Coronary artery (tissue), 2 donors: ENCODE results near the gene SYCE3.
A peak's percentile ranks its signal among the peaks of the same experiment; 100 is the strongest.

Source experiments
- DNase-seq: peaks from one replicate; pipeline ENCODE4 v3.0.0-alpha.2; 2017; ENCODE audit warnings: low spot score
- H3K27ac ChIP-seq, 2 donors: fragments of 200-600 bp; sonication (generic); one replicate each; pipeline ENCODE4 v1.5.1; 2016 to 2019
- H3K4me3 ChIP-seq: fragments of 200-600 bp; sonication (generic); 2 replicates; pipeline ENCODE4 v1.5.1; 2016; ENCODE audit warnings: mild to moderate bottlenecking, moderate library complexity
- TF ChIP-seq, protein P1 (sequence below): fragments of 200-600 bp; sonication (generic); IDR thresholded peaks from one replicate; pipeline ENCODE4 v1.5.1; 2019; ENCODE audit warnings: antibody characterized with exemption

SYCE3 gene

DNA sequence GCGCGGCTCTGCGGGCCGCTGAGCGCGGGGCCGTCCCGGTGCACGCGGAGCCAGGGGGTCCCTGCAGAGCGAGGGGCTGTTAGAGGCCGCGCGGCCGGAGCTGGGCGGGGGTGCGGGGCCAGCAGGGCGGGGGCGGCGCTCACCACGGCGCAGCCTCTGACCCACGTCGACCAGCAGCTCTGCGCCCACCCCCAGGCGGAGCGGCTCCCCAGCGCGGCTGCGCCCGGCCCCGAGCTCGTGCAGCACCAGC, 36.9 kb downstream of the SYCE3 start:
- peak overlapping the region; percentile 86 for H3K4me3 ChIP-seq
- no peak for DNase-seq

DNA sequence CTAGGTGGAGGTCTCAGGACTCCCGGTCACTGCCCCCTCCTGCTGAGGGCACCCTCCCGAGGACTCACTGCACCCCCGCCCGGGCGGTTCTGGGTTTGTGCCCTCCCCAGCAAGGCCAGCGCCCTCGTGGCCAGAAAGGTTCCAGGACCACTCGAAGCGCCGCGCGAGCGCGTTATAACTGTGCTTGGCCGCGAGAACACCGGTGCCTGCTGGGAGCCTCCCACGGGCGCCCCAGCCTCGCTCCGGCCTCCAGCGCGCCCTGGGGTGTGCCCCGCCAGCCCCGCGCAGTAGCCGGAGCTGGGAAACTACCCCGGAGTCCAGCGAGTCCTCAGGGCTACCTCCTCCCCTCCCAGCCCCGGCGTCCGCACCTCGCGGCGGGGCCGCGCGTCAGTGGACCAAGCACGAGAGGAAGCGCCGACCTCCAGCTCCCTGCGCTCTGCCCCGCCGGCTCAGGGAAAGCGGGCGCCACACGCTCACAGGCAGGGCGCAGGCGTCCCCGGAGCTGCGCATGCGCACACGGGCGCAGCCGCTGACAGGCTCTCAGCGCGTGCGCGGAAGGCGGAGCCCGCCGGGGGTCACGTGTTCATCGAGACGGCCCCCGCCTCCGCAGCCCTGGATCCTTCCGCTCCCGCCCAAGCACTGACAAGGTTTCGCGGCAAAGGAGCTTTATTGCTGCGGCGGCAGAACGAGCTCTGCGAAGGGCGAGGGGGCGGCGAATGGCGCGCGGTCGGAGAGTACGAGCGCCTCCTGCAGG, 37.4 kb downstream of the SYCE3 start, which contains the start of gene SCO2:
Gene SCO2 (minus strand): TSS at position 495 of the 754 bp plus-strand sequence. CDS start 1,187 bp downstream, outside the sequence.
- Histone ChIP-seq H3K27ac (peak within 1 kb of the TSS; percentile 64 to 95), H3K4me3 (peak within 1 kb of the TSS; percentile 86)
- DNase-seq: peak; percentile 95
- TF ChIP-seq, protein P1, sequence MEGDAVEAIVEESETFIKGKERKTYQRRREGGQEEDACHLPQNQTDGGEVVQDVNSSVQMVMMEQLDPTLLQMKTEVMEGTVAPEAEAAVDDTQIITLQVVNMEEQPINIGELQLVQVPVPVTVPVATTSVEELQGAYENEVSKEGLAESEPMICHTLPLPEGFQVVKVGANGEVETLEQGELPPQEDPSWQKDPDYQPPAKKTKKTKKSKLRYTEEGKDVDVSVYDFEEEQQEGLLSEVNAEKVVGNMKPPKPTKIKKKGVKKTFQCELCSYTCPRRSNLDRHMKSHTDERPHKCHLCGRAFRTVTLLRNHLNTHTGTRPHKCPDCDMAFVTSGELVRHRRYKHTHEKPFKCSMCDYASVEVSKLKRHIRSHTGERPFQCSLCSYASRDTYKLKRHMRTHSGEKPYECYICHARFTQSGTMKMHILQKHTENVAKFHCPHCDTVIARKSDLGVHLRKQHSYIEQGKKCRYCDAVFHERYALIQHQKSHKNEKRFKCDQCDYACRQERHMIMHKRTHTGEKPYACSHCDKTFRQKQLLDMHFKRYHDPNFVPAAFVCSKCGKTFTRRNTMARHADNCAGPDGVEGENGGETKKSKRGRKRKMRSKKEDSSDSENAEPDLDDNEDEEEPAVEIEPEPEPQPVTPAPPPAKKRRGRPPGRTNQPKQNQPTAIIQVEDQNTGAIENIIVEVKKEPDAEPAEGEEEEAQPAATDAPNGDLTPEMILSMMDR: no peak

More for the DNA sequence above, 36.9 kb downstream of the SYCE3 start:
- H3K27ac ChIP-seq: peak overlapping the region; percentile 64 to 95
- TF ChIP-seq, protein P1: no peak

DNA sequence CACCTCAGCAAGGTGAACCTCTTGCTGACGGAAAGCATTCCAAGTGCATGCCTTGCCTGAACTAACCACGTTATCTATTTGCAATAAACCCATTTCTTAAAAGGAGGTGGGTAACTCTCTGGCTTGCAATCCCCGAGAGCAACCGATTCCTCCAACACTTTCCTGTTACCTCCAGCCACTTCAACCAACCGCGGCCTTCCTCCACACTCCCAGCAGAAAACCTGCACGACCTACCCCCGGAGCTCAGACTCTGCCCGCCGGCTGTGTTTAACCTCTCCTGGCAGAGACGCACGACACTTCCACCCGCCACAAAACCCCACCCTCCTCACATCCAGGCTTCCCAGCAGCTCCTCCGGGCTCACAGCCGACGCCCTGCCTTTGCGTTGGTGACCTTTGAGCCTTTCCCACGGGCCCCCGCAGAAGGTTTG, 38.0 kb downstream of the SYCE3 start:
- TF ChIP-seq, protein P1: no peak
- peak overlapping the region; percentile 64 to 95 for H3K27ac ChIP-seq

DNA sequence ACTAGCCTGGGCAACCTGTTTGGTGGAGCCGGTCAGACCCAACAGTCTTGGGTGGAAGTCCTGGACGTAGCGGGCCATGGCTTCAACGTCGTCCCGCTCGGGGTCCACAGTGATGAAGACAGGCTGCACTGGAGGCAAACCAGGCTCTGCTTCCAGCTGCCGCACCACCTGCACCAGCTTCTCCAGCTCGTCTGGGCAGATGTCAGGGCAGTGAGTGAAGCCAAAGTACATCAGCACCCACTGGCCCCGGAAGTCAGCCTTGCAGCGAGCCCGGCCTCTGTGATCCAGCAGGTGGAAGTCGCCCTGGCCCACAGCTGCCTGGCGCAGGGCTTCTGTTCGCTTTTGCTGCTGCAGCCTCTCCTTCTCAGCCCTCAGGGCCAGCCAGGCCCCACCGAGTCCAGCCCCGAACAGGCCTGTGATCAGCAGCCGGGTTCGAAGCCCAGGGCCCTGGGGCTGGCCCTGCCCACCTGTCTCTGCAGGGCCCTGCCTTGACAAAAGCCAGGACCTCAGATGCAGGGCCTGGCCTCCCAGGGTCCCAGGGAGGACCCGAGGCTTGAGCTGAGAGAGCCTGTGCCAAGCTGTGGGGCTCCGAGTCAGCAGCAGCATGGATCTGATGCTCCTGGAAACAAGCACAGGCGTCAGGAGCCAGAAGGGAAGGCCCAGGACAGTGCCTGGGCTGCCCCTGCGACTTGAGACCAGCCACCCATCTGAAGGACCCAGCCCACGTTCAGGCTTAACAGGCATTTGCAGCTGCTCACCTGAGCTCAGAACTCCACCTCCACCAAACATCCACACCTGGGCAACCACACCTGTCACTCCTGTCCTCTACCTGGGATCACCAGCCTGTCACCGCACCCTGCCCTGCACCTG, 38.7 kb downstream of the SYCE3 start:
- no peak overlapping the region for H3K27ac ChIP-seq
- DNase-seq: peak; percentile 75
- H3K4me3 ChIP-seq: peak overlapping the region; percentile 86
- TF ChIP-seq, protein P1: no peak

More for the DNA sequence above, 38.0 kb downstream of the SYCE3 start:
- H3K4me3 ChIP-seq: peak overlapping the region; percentile 86
- no peak for DNase-seq

DNA sequence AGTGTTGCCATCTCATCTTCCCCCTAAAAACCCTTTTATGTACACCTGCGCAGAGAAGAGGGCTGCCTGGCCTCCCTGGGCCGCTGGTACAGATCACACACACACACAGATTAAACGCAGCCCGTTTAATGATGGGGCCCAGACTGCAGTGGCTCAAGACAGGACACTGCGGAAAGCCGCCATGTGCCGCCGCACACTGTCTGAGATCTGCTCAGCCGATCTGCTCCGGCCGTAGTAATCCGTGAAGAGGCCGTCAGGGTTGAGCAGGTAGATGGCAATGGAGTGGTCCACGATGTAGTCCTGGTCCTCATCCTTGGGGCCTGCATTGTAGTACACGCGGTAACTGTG, 39.3 kb downstream of the SYCE3 start:
- Histone ChIP-seq H3K27ac (no peak overlapping the region), H3K4me3 (no peak overlapping the region)
- no peak for DNase-seq
- TF ChIP-seq, protein P1: no peak

DNA sequence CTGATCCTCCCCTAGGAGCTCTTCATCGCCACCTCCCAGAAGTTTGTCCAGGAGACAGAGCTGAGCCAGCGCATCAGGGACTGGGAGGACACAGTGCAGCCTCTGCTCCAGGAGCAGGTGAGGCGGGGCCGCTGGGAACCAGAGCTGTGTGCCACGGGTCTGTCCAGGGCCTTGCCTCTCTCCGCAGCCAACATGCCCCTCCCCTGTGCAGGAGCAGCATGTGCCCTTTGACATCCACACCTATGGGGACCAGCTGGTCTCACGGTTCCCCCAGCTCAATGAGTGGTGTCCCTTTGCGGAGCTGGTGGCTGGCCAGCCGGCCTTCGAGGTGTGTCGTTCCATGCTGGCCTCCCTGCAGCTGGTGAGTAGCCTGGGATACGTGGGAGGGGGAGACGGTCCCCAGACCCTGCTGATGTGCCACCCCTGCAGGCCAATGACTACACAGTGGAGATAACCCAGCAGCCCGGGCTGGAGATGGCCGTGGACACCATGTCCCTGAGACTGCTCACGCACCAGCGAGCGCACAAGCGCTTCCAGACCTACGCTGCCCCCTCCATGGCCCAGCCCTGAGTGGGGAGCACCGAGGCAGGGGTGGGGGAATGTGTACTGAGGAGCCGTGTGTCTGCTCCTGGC, 39.8 kb downstream of the SYCE3 start:
- Histone ChIP-seq H3K4me3 (no peak overlapping the region), H3K27ac (no peak overlapping the region)
- peak; percentile 72 for DNase-seq
- TF ChIP-seq, protein P1: no peak
